HS-5 (cell line): ENCODE data around the gene TERT.

ENCODE experiments used
- DNase-seq: peaks from one replicate; pipeline ENCODE4 v3.0.0-alpha.2; 2012; ENCODE audit warnings: low read depth

TERT gene

GRCh38 chr5:1206521-1207412, 88.1 kb downstream of the TERT start:
- no peak for DNase-seq

- DNase-seq, result no peak
These were observed 89.3 kb downstream of the TERT start for GRCh38 chr5:1205255-1206180.

GRCh38 chr5:1204693-1205242, 90.1 kb downstream of the TERT start:
- DNase-seq, result no peak

- DNase-seq, result no peak
These were observed 90.7 kb downstream of the TERT start for GRCh38 chr5:1203968-1204692.

- DNase-seq, result no peak
These were observed 91.4 kb downstream of the TERT start for GRCh38 chr5:1203311-1203967.
